Stimulated activated CD4-positive, alpha-beta T cell treated with anti-CD3 and anti-CD28 coated beads, Interleukin-2, amount 100 ng/mL, for 4 hours (primary cell): ENCODE measurements around the gene RAMACL.
"Not testable (repeated sequence)": the region's sequence is repeated elsewhere in the genome, so short reads cannot be mapped to it uniquely, and the experiment has no call there.

ENCODE experiments used
- DNase-seq: peaks from one replicate; pipeline ENCODE4 v3.0.0-alpha.2; 2020; ENCODE audit warnings: low read depth

Gene RAMACL

DNA sequence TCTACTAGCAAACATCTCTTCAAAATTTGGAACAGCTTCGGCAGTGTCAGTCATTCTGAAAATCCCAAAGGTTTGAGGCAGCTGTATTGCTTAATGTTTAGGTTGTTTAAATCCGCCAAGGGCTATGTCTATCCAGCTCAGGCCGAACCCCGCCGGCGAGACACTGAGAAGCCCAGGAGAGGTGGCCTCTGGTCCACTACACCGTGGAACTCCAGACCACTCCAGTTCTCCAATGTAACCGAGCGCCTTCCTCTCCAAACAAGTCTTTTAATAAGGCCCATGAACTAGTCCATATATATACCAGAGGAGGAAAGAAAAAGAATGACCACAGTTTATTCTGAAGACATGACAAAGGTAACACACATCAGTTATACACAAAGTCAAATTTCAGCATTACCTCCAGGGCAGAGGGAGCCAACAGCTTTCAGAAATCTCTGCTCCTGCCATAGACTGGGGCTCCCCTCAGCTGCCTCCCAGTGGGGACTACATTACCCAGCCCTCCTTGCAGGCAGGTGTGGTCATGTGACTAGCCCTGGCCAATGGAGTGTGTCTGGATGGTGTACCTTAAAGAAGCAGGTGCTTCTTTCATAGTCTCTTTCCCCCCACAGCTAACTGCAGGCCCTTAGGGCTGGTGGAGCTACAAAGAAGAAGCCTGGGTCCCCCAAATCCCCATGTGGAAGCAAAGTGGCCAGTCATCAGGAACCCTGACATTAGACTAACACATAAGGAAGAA, at the start of gene RAMACL:
Gene RAMACL, minus strand, starts transcription at position 255 of the 733 bp plus-strand sequence. Its CDS starts 201 bp downstream, at position 54.
- peak; percentile 19 for DNase-seq

DNA sequence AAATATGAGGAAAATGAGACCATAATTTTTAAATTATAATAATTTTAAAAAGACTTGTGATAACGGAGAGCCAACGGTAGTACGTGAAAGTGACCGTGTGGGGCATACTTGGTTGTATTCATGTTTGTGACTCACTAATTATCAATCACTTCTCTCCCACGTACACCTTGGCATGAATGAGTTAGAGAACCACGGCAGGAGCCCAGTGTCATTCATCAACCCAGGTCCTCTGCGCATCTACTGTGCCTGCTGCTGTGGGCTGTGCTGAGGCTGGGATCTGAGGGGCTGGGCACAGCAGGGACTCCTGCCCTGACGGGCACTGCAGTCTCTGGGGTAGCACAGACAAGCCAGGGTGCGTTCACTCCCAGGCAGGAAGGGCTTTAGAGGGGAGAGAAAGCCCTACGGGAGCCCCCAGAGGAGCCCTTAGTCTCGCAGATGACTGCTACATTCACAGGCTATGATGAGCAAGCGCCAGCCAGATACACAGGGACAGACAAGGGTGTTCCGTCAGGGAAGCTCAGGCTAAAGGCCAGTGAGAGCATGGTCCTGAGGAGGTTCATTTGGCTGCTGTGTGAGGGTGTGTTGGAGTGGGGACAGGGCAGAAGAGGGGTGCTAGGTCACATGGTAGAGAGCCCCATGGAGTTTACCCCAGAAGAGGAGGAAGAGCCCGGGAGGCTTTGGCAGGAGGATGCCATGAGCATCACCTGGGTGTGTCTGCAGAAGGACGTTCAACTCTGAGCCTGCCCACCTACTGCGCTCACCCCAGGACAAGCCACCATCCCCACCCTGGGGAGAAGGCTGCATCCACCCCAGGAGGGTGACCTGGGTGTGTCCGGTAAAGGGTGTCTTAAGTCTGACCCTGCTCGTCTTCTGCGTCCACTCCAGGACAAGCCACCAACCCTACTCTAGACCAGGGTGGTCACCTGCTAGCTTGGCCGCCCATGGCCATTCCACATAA, 48.8 kb upstream of the RAMACL start:
- no peak for DNase-seq

DNA sequence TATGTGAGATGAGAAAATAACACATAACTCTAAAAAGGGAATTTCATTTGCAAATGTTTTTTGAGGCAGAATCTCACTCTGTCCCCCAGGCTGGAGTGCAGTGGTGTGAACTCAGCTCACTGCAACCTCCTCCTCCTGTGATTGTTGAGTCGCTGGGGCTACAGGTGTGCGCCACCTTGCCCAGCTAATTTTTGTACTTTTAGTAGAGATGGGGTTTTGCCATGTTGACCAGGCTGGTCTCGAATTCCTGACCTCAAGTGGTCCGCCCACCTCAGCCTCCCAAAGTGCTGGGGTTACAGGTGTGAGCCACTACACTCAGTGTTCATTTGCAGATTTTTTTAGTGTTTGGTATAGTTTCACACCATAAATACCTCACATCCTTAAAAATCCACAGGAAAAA, 48.1 kb upstream of the RAMACL start:
- not testable (repeated sequence) for DNase-seq

DNA sequence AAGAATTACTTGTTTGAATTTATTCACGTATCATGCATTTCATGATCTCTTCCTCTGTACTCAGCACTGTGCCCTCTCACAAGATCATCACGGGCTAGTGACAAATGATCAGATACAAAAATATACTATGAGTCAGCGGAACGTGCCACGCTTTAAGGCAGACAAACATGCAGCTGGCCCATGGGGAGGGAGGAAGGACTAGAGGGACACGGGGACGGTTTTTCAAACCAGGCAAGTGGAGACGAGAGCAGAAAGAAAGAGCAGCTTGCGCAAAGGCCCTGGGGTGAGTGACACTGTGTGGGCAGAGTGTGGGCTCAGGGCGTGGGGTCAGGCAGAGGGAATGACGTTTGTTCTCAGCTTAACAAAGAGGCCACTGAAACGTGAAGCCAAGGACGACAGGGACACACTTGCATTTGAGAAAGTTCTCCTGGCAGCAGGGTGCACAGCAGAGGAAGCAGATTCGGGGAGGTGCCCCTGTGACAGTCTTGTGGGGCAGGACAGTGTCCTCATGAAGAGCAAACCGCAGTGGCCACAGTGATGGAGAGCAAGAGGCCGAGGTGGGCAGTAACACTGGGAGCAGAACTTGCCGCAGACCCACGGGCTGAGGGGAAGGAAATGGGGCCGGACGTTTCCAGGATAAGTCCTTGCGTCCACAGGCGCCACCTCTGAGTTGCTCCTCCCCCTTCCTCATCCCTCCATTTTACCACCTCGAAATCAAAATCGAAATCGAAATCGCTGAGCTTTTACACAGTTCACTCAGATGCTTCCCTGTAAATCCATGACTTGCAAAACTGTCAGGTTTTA, 47.5 kb upstream of the RAMACL start:
- no peak for DNase-seq

DNA sequence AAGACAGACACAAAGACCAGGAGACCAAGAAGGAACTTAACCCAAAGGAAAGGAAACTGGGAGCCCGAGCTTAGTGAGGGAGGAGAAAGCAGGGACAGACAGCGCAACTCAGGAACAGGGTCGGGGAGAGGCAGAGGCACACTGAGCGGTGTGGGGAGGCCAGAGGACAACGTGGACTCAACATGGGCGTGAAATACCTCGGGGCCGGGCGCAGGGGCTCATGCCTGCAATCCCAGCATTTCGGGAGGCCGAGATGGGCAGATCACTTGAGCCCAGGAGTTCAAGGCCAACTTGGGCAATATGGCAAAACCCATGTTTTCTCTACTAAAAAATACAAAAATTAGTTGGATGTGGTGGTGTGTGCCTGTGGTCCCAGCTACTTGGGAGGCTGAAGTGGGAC, 46.3 kb upstream of the RAMACL start:
- no peak for DNase-seq

DNA sequence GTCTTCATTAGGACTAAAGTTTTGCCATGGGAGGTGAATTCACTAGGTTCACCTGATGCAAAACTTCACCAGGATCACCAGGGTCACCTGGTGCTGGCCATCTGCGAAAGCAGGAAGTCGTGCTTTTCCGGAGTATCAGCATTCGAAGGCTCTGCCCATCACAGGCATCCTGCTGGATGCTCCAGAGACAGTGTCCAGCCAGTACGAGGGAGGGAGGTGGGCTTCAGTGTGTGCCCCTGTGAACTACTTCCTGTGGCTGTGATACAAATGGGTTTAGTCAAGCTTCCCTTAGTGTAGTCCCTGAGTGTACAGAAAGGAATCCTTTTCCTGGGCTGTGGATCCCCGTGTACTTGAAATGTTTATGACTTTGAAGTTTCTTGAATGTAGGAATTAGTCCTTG, 44.0 kb upstream of the RAMACL start:
- no peak for DNase-seq

DNA sequence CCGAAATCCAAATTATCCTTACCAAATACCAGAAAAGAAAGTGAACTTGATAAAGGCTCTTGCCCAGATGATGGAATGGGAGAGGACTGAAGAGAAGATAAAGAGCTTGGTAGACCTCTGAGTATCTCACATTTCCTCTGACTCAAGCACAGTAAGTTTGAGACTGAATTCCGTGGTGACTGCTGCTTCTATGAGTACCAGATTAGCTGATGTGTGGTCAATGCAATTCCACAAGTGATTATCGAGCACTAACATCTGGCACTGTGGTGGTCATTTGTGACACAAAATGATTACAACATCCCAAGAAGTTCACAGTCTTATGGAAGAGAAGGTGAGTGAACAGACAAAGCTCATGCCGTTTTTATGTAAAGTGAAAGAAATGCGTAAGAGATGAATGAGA, 43.1 kb upstream of the RAMACL start:
- no peak for DNase-seq

DNA sequence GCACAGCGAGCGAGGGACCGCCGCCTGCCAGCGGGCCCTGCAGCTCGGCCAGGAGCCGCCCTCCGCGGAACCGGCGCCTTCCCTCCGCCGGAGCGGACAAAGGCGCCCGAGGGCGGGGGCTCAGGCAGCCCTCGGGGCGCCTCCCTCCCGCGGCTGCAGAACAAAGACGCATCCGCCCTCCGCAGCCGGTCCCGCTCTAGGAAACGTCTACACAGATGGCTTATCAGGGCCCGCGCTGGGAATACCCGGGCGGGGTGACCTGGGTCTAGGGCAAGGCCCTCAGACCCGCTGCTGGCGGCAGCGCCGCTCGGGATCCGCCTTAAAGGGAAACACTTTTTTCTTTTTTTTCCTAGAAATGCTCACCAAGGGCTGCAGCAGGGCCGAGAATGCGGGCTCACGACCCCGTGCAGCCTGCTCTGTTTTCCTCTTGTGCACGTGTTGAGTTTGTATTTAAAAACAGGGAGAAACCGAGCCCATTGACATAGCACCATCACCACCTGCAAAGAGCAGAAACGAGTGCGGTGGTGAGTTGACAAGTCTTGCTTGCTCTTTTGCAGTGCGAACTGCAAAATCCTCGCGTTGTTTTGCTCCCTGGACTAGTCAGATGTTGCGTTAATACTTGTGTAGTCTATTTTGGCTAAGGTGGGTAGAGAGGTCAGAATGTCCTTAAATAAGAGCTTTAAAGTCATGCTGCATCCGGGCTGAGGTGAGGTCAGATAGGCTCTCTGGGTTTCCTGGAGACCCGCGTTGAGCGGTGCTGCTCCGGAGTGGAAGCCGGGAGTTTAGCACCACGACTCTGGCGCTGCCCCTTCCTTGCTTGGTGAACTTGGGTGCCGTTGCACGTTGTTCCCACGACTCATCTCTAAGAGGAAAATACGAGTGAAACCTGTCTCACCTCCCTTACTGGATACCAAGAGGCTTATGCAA, 41.7 kb upstream of the RAMACL start:
- DNase-seq = peak; percentile 19

DNA sequence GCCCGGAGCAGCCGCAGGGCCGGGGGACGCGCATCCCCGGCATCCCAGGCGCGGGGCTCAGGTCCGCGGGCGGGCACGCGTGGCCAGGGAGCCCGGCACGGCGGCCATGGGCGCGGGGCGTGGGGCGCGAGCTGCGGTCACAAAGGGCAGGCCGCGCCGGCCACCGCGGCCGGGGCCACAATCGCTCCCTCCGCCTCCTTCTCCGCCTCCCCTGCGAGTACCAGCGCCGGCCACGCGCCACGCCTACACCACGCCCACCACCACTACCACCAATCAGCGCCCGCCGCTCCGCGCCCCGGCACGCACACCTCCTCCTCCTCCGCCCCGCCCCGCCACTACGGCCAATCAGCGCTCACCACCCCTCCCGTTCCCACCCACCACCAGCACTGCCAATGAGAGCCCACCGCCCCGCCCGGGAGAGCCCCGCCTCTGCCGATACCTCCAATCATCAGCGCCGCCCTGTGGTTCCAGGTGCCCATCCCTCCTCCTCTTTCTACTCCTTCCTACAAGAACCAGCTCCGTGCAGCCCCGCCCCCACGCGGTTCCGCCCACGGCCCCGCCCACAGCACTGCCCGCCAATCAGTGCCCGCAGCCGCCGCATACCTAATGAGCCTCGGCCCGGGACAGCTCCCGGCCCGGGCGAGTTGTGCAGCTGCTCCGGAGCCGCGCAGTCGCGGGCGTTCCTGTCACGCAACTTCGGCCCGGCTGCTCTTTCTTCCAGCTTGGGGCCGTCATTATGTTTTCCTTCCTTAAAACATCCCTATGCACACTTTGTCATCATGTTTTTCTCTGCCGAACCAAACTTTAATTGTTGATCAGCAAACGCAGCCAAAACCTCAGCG, 40.8 kb upstream of the RAMACL start, which contains the start of gene RPS6KA2:
Gene RPS6KA2, minus strand, starts transcription at position 219 of the 842 bp plus-strand sequence. CDS start 232 bp downstream, outside the sequence.
- peak; percentile 100 for DNase-seq

DNA sequence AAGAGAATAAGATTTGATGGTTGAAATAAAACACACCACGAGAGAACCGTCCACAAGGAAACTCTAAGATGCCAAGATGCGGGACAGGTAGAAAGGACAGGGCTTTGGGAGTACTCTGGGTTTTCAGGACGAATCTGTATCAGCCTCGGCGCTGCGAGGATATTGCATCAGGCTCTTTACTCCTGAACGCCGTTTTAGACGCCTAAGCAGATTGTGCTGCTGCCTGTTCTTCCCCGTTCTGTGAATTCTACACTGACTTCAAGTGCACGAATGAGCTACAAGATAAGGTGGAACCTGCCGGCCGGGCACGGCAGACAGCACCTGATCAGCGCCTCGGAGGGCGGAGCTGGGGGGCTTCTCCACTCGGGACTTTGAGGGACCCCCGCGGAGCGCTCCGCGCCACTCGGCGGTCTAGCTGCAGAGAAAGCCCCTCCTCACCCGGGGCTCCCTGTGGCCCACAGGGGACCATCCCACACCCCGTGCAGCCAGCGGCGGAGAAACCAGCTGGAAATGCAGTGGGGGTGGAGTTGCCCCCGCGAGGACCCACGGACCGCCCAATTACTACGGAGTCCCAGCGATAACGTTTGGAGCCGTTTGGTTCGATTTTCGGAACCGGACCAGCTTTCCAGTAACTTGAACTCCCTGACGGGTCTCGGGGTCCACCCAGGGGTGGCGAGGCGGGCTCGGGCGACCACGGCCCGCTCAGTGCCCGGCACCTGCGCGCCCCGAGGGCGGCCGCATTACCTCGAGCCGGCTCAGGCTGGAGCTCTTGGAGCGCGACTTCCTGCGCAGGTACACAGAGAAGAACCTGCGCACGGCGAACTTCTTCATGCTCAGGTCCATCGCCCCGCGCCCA, 39.9 kb upstream of the RAMACL start:
- DNase-seq = no peak

DNA sequence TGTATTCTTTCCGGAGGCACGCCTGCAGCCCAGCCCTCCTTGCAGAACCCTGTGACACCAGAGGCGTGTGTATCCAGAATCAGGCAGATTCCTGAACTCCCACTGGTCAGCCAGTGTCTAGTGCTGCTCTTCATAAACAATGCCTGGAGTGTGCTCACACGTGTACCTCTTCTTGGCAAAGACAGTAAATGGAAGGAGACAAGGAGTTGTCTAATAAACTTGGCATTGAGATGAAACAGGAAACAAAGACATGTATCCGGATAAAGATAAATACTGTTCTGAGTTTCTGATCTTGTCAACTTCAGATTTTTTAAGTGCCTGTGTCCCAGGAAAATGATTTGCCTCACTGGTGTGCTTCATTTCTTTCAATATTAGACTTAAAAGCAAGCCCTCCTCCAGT, 38.9 kb upstream of the RAMACL start:
- DNase-seq = no peak

DNA sequence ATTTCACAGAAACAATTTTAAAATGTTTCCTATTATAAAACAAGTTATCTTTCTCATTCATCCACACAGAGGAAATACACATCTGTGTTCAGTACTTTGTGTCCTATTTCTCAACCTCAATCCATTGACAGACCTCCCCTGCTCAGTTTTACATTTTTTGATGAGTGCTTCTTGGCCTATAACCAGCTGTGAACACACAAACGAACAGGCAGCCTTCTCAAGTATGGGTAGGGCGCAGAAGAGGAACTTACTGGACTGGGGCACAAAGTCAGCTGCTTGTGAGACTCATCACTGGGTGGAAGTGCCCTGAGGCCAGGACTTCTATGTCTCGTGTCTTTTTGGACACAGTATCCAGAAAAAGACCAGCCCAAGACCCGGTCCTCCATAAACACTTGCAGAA, 37.8 kb upstream of the RAMACL start:
- no peak for DNase-seq

DNA sequence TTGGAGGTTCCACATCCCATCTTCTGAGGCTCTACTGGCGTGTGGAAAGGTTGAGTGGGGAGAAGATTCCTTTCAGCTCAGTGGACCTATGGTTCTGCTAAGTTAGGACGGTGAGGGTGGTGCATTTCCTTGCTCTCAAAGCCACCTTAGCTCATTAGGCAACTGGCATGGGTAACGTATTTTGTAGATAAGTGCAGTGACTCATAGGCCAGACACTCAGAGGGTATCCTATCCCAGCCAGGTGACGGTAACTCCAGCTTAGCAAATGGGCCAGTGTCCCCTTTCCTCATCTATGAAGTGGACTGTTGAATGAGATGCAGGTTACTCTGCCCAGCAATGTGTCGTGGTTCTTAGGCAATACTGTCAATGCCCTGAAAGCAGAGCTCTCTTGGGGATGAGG, 36.8 kb upstream of the RAMACL start:
- no peak for DNase-seq

DNA sequence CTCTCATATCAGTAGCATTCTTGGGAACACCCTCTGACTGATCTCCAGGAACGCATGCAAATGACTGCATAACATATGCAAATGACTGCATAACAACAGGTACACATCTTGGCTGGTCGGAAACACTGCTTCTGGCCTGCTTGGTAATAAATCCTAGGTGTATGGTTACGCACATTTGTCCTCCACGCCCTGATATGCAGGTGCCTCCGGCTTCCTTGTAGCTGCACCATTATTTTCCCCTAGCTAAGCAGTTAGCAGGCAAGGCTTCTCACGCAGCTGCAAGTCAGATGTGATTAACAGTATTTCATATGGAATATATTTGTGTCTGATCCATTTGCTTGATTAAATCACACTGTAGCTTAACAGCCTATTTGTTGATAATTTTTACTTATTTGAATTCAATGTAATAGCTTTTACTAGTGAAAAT, 34.6 kb upstream of the RAMACL start:
- no peak for DNase-seq

DNA sequence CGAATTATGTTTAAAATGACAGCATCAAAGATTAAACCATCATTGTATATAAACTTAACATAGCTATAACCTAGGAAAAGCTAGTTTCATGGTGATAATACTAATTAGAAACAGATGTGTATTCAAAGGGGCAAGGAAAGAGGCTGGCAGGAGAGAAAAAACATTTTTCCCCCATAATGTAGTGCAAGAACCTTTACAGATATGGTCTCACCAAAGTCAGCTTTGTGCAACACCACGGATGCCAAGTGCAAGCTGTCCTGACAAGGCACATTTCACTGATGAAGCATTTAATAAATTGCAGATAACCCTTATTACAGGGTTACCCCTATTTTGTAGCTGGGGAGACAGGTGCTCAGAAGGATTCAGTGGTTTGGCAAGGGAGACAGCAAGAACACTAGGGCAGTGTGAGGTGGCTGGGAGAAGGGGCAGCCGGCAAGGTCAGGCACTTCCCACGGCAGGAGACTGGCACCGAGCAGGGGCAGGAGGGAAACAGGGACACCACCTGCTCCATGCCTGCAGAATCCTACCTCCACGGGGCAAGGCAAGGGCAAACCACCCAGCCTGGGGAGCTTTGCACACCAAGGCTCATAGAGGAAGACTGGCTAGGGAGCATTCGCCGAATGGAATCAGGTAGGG, 34.1 kb upstream of the RAMACL start:
- DNase-seq = no peak

DNA sequence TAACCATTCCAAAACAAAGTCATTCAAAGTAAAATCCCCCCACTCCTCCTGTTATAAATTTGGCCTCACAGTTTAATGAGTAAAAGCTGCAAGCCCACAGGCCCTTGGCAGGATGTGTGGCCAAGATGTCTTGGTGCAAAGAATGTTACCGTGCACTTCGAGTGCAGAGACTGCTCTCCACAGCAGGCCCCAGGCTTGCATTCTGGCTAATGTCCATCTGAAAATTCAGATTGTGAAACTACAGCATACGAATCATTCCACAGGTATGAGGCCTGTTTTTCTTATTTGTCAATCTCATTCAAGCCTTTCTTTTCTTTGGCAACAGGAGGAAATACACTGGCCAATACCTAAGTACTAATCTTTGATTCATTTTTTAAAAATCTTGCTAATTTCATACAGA, 33.4 kb upstream of the RAMACL start:
- no peak for DNase-seq

DNA sequence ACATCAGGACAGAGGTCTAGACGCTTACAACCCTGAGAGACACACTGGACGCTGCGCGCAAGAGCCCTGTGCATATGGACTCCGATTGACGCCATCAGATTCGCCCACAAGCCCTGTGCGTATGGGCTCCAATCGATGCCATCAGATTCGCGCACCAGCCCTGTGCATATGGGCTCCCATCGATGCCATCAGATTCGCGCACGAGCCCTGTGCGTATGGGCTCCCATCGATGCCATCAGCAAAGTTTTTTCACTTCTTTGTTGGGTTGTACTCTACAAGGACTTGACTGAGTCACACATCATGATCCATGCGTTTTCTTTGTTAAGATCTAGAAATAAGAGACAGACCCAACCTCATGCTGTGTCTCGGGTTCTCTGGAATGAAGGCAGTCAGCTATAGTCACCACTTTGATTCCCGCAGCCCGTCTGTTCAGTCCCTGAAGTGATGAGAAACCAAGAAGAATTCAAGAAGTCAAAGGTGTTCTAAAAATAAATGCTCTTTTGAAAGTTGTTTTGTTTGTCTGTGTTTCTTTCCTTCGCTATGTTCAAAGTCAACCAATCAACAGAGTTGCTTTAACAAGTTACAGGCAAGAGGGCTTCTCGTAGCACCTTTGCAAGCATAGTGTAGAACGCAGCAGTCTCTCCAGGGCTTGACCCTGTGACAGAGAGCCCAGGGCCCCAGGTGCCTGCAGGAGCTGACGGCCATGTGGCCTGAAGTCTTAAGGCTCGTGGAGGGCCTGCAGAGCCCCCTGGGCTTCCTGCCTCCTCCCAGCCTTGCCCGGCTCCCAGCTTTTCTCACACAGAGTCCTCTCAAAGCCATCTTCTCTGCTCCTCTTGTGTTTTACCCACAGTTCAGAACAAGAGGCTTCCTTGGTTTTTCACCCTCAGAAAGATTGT, 32.6 kb upstream of the RAMACL start:
- no peak for DNase-seq

DNA sequence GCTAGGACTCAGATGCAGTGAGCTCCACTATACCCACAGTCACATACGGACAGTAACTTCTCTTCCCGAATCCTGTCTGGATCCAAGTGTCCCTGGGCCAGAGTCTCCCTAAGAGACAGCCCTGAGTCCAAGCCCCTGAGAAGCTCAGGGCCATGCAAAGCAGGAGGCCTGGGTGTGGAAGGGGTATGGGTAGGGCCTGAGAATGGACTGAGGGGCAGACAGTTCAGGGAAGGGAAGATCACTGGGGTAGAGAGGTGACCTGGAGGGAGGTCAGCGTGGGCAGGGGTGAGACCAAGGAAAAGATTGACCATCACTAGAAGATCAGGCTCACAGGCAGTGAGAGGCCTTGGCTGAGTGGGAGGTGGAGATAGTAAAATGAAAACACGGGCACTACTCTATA, 31.8 kb upstream of the RAMACL start:
- DNase-seq = no peak
